ENCODE data around the gene GLCCI1.
A peak's percentile ranks its signal among the peaks of the same experiment; 100 is the strongest.

Gene GLCCI1

GRCh38 chr7:7968544-7969305, at the start of gene GLCCI1:
Gene GLCCI1 (plus strand): TSS chr7:7968796. CDS start chr7:7969351, 555 bp downstream.
- peak within 1 kb of the TSS; percentile 94 for H3K4me3 ChIP-seq (ENCODE audit: low read length)
- no peak for TF ChIP-seq ZNF274 (IDR thresholded peaks at IDR 0.05; ENCODE audit: low read depth, low read length)

- H3K4me3 ChIP-seq (ENCODE audit: low read length): no peak overlapping the region
- no peak for TF ChIP-seq ZNF274 (IDR thresholded peaks at IDR 0.05; ENCODE audit: low read depth, low read length)
These were observed 49.1 kb upstream of the GLCCI1 start for GRCh38 chr7:7919449-7919945.

GRCh38 chr7:7920056-7920455, 48.5 kb upstream of the GLCCI1 start:
- no peak overlapping the region for H3K4me3 ChIP-seq (ENCODE audit: low read length)
- TF ChIP-seq ZNF274 (IDR thresholded peaks at IDR 0.05; ENCODE audit: low read depth, low read length): no peak

- no peak for TF ChIP-seq ZNF274 (IDR thresholded peaks at IDR 0.05; ENCODE audit: low read depth, low read length)
- no peak overlapping the region for H3K4me3 ChIP-seq (ENCODE audit: low read length)
These were observed 48.1 kb upstream of the GLCCI1 start for GRCh38 chr7:7920481-7920880.

- H3K4me3 ChIP-seq (ENCODE audit: low read length): no peak overlapping the region
- TF ChIP-seq ZNF274 (IDR thresholded peaks at IDR 0.05; ENCODE audit: low read depth, low read length): no peak
These were observed 46.8 kb upstream of the GLCCI1 start for GRCh38 chr7:7921830-7922229.

GRCh38 chr7:7922684-7923385, 45.8 kb upstream of the GLCCI1 start:
- H3K4me3 ChIP-seq (ENCODE audit: low read length): no peak overlapping the region
- TF ChIP-seq ZNF274 (IDR thresholded peaks at IDR 0.05; ENCODE audit: low read depth, low read length): no peak

GRCh38 chr7:7923818-7924217, 44.8 kb upstream of the GLCCI1 start:
- TF ChIP-seq ZNF274 (IDR thresholded peaks at IDR 0.05; ENCODE audit: low read depth, low read length): no peak
- H3K4me3 ChIP-seq (ENCODE audit: low read length): no peak overlapping the region

GRCh38 chr7:7924303-7924702, 44.3 kb upstream of the GLCCI1 start:
- H3K4me3 ChIP-seq (ENCODE audit: low read length): no peak overlapping the region
- no peak for TF ChIP-seq ZNF274 (IDR thresholded peaks at IDR 0.05; ENCODE audit: low read depth, low read length)

- no peak for TF ChIP-seq ZNF274 (IDR thresholded peaks at IDR 0.05; ENCODE audit: low read depth, low read length)
- no peak overlapping the region for H3K4me3 ChIP-seq (ENCODE audit: low read length)
These were observed 37.0 kb upstream of the GLCCI1 start for GRCh38 chr7:7931626-7932025.

GRCh38 chr7:7932553-7932952, 36.0 kb upstream of the GLCCI1 start:
- no peak overlapping the region for H3K4me3 ChIP-seq (ENCODE audit: low read length)
- no peak for TF ChIP-seq ZNF274 (IDR thresholded peaks at IDR 0.05; ENCODE audit: low read depth, low read length)

- TF ChIP-seq ZNF274 (IDR thresholded peaks at IDR 0.05; ENCODE audit: low read depth, low read length): no peak
- no peak overlapping the region for H3K4me3 ChIP-seq (ENCODE audit: low read length)
These were observed 34.6 kb upstream of the GLCCI1 start for GRCh38 chr7:7933915-7934526.

- no peak for TF ChIP-seq ZNF274 (IDR thresholded peaks at IDR 0.05; ENCODE audit: low read depth, low read length)
- no peak overlapping the region for H3K4me3 ChIP-seq (ENCODE audit: low read length)
These were observed 33.7 kb upstream of the GLCCI1 start for GRCh38 chr7:7934945-7935344.

- no peak overlapping the region for H3K4me3 ChIP-seq (ENCODE audit: low read length)
- no peak for TF ChIP-seq ZNF274 (IDR thresholded peaks at IDR 0.05; ENCODE audit: low read depth, low read length)
These were observed 30.1 kb upstream of the GLCCI1 start for GRCh38 chr7:7938471-7938870.

- TF ChIP-seq ZNF274 (IDR thresholded peaks at IDR 0.05; ENCODE audit: low read depth, low read length): no peak
- H3K4me3 ChIP-seq (ENCODE audit: low read length): no peak overlapping the region
These were observed 24.6 kb upstream of the GLCCI1 start for GRCh38 chr7:7943951-7944350.

Measured in GM08714 (cell line).